GM19025 (cell line): ENCODE data around the gene PARD6G.
A peak's percentile ranks its signal among the peaks of the same experiment; 100 is the strongest.

Experiments
- ATAC-seq: cut with Tn5 transposase; IDR thresholded peaks from one replicate; pipeline ENCODE4 v1.9.1; 2021; ENCODE audit warnings: mild to moderate bottlenecking, low read depth, moderate library complexity; ENCODE audit not compliant: unreplicated experiment

PARD6G gene

GRCh38 chr18:80124131-80124530 is 123.2 kb downstream of the PARD6G start:
- no peak for ATAC-seq

DNA sequence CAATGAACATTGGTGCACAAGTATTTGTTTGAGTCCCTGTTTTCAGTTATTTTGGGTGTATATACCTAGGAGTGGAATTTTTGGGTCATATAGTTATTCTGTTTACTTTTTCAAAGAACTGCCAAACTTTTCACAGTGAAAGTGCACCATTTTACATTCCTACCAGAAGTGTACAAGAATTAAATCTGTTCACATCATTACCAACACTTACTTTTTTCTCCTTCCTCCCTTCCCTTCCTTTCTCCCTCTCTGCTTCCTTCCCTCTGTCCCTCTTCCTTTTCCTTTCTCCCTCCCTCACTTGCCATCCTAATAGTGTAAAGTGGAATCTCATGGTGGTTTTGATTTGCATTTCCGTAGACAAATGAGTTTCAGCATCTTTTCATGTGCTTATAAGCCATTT is 126.4 kb downstream of the PARD6G start:
- ATAC-seq, result no peak

- no peak for ATAC-seq
These were observed 128.2 kb downstream of the PARD6G start for GRCh38 chr18:80119111-80119510.

GRCh38 chr18:80115035-80115434 is 132.3 kb downstream of the PARD6G start:
- ATAC-seq, result no peak

DNA sequence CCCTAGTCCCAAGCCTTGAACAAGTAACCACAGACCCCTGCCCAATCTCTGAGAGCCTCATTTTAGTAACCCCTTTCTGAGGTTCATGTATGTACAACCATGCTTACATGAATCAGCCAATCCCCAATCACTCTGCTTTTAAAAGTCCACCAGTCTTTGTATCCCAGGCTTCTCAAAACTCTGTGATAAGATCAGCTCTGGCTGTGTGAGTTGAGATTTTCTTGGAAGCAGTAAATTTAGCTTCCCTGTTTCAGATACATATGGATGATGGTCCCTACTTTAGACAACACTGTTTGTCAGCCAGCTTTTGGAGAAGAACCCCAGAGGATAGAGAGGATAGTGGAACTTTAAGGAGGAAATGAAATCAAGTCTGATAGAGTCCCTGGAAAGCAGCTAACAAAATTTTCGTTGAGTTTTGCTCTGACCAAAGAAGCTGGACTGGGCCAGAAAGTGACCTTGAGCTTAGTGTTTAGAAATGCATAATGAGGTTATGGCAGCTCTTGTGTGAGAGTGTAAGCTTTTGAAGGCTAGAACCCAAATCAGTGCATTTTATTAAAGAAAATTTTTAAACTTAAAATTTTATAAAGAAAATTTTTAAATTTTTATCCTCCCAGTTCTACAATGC is 134.6 kb downstream of the PARD6G start:
- no peak for ATAC-seq

GRCh38 chr18:80109676-80110078 is 137.6 kb downstream of the PARD6G start:
- peak; percentile 28 for ATAC-seq

DNA sequence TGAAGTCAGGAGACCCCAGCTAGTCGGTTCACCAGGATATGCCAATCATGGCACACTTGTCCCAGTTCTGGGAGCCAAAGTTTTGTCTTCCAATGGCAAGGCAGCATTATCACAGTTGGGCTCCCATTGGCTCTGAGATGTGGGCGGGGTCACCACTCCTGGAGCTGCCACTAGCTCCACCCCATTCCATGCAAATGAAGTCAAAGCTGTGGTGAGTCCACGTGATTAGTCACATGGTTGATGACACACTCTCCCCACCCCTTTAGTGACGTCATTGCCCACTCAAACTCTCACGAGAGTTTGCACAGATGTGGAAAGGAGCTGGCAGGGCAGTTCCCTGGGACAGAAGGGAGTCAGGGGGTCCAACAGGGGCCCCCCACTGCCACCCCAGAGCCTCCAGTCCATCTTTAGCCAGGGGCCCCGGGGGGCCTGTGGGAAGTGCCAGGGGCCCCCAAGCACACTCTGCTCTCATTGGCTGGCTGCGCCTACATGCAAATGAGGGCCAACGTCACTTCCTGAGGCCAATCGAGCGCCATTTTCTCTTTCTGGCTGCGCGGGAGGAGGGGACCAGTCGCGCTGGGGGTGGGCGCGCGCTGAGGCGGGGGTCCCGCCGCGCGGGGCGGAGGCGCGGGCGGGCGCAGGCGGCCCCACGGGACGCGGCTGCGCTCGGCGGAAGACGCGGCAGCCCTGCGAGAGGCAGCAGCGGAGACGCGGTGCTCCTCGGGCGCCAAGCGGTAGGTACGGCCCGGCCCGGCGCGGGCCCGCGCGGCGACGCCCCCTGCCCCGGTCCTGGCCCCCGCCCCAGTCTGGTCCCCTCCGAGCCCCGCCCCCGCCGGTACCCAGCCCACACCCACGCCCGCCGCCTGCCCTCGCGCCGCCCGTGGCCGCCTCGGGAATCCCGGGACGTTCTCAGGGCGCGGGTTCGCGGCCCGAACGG is 138.3 kb downstream of the PARD6G start, which contains the start of gene ADNP2:
Gene ADNP2, plus strand, starts transcription at position 524 of the 937 bp plus-strand sequence. CDS start 8,281 bp downstream, outside the sequence.
- peak; percentile 66 for ATAC-seq

- ATAC-seq, result no peak
These were observed 139.2 kb downstream of the PARD6G start for GRCh38 chr18:80108121-80108536.

GRCh38 chr18:80107426-80107825 is 139.9 kb downstream of the PARD6G start:
- no peak for ATAC-seq
